Astrocyte of the hippocampus (primary cell): Measurements from ENCODE around the gene PRKCI.
"Not testable (repeated sequence)": the region's sequence is repeated elsewhere in the genome, so short reads cannot be mapped to it uniquely, and the experiment has no call there.

Experiments used
- DNase-seq: peaks from one replicate; pipeline ENCODE4 v3.0.0; 2011; ENCODE audit warnings: low read depth, low spot score

PRKCI gene

DNA sequence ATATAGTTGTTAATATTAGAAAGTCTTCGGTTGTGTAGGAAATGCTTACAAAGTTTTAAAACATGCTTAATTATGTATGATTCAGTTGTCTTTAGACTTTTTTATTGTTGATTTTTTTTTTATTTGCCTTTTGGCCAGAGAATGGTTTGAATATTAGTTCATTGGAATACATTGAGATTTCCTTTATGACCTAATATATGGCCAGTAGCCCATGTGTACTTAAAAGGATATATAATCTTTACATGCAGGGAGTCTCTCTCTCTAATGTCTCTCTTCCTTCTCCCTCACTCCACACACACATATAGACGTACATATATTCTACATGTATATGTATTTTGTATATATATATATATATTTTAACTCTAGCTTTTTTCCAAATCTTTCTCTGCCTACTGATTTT, 68.0 kb downstream of the PRKCI start:
- no peak for DNase-seq

DNA sequence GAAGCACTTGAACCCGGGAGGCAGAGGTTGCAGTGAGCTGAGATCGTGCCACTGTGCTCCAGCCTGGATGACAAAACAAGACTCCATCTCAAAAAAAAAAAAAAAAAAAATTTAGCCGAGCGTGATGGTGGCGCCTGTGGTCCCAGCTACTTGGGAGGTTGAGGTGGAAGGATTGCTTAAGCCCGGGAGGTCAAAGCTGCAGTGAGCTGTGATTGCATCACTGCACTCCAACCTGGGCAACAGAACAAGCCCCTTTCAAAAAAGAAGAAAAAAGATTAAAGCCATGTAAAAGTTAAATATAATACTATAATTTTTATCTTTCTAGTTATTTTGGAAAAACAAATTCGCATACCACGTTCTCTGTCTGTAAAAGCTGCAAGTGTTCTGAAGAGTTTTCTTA, 73.4 kb downstream of the PRKCI start:
- DNase-seq: no peak

DNA sequence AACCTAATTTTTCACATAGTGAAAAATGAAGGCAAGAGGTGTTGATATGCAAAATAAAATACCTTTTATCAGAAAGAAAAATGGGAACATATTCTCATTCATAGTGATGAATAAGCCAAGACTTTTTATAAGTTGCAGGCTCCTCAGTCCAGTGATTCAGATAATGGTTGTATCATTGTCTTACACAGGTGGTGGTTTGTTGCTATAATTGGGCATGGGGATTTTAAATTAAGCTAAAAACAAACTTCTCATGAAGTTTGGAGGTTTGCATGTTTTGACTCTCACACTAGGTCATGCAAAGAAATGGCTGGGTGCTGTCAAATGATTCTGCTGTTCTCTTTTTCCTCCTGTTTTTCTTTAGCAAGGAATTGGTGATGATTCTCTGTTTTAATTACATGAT, 74.5 kb downstream of the PRKCI start:
- DNase-seq: no peak

DNA sequence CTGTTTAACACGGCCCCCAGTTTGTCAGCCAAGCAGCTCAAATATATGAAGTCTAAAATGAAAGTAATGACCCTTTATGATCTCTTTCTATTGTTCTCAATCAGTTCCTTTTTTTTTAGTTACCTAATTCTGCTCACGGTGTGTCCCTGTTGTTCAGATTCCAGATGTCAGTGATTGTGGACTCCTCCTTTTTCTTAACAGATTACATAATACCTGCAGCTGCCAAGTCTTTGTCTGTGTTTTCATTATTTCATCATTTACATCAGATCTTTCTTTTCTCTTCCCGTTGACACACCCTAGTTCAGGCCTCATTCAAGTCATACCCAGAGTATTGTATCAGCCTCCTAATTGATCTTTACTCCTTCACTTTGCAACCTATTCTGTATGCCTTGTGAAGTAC, 79.2 kb downstream of the PRKCI start:
- DNase-seq: no peak

DNA sequence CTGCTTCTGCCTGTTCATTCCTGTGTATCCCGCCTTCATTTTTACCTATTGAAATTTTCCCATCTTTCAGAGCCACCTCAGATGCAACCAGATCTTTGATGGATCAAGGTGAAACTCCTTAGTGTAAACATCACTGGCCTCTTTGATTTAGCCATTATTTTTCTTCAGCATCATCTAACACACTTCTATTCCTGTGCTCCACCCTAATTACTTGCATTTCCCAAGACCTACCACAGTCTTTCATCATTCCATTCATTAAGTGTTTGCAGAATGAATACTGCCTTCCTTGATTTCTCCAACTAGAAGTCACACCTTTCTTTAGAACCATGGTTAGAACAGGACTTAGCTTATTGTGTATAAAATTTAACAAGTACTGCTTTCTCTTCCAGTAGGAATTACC, 79.8 kb downstream of the PRKCI start:
- no peak for DNase-seq

DNA sequence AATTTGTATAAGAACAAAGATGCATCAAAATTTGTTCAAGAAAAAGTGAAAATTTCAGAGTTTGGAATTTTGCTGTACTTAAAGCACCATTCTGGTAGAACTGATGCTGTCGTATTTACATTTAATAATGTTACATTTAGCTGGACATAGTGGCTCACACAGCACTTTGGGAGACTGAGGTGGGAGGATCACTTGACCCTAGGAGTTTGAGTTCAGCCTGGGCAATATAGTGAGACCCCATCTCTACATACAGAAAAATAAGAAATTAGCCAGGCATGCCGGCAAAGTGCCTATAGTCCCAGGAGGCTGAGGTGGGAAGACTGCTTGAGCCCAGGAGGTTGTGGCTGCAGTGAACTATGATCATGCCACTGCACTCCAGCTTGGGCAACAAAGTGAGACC, 83.8 kb downstream of the PRKCI start:
- DNase-seq: no peak

DNA sequence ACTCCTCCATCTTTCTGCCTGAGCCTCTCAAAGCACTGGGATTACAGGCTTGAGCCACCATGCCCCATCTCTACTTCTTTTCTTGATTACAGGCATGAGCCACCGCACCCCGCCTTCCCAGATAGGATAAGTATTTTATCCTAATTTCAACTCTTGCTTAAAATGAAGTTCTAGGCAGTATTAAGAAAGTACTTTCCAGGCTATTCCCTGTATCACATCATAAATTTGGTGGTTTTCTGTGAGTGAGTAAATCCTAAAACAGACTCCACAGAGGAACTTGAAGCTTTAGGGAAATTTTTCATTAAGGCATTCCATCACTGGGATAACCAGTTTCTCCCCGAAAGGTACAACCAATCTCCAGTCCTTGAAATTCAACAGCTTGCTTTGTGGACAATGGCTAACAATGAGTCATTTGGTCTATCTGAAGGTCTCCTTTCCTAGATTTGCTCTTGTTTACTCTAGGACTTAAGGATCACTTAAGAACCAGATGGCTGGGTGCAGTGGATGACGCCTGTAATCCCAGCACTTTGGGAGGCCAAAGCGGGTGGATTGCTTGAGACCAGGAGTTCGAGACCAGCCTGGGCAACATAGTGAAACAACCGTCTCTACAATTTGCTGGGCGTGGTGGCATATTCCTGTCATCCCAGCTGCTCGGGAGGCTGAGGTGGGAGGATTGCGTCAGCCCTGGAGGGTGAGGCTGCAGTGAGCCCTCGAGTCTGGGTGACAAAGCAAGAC, 85.6 kb downstream of the PRKCI start:
- peak; percentile 41 for DNase-seq

DNA sequence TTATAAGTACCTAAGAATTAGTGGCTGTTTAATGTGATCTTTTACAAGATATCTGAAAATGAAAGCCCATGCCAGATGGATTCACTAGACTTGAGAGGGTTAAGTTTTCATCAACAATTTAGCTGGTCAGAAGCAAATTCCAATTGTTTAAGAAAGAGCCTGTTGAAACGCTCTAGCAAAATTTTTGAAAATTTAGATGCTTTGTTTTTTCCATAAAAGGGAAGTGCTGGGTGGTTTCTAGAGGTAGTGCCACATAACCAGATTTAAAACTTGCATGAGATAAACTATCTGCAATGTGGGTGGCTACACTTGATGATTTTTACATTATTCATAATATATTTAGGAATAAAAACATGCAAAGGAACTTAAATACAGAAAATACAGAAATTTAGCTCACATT, 86.8 kb downstream of the PRKCI start:
- DNase-seq: no peak

DNA sequence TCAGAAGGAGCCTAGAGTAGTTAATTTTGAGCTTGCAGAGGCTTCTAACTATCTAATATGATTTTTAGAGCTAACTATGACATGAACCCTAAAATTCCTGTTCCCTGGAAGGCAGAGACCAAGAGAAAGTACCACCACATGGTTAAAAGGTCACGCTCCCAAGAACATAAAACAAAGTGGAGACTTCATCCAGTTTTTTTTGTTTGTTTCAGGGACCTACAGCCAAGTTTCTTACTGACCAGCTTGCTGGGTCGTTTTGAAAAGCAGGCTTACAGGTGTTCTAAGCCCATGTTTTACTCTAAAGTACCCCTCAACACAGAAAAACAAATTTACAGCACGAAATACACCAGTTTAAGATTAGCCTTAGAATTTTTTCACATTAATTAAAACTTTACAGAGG, 95.7 kb downstream of the PRKCI start:
- no peak for DNase-seq

DNA sequence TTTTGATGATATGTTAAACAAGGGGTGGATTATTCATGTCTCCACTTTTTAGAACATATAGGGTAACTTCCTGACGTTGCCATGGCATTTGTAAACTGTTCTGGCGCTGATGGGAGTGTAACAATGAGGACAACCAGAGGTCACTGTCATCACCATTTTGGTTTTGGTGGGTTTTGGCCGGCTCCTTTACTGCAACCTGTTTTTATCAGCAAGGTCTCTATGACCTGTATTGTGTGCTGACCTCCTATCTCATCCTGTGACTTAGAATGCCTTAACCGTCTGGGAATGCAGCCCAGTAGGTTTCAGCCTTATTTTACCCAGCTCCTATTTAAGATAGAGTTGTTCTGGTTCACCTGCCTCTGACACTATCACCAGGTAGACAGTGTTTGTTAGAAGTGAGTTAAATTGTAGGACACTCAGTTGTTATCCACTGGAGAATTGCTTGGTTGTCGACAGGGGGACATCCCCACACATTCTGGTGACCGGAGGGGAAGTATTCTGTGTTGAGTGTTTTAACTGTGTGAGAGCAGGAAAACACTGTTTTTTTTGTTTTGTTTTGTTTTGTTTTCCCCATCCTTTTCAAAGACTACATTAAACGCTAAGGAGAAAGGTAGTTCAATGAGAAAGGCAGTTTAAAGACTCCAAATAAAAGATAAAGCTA, 98.4 kb downstream of the PRKCI start:
- DNase-seq: no peak

DNA sequence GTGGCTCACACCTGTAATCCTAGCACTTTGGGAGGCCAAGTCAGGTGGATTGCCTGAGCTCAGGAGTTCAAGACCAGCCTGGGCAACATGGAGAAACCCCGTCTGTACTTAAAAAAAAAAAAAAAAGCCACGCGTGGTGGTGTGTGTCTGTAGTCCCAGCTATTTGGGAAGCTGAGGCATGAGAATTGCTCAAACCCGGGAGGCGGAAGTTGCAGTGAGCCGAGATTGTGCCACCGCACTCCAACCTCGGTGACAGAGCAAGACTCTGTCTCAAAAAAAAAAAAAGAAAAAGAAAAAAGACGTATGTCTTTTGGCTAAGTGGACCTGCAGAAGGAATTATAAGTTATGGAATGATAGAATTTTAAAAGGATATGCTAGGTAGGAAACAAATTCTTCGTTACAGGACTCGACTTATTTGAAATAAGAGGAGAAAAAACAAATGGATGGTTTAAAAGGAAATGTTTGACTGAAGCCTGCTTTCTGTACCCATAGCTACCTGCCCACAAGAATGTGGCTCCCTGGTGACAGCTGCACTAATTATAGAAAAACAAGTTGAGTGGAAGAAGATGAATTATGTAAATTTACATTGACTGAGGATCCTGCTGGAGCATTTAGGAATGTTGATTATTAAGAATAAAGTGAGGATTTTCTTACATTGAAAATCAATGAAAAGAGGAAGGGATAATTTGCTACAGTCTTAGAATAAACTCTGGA, 99.3 kb downstream of the PRKCI start:
- peak; percentile 75 for DNase-seq

DNA sequence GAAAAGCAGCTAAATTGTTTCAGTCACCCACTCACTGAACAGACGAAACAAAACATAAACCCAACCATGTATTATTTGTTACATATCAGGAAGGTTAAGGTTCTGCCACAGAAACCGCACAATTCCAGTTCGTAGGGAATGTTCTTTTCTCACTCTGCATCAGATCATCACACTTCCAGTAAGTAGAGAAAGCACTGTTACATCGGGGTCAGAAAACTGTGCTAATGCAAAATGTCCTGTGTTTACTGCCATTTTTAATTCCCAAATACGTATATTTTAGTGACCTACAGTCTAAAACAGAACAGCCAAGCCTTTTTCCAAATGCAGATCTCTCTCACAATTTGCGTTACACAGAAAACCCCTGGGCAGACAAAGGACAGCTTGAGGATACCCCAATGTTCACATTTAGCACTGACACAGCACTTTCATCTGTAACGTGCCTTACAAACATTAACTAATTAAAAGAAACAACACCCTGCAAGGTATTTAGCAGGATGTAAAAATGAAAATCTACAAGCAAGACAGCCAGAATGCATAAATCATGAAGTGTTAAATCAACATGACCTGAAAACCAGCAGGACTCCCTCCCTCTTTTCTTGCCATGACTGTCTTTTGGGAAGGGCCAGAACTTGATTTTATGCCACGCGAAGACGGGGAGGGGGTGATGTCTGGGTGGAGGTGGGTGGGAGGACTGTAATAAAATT, 100.5 kb downstream of the PRKCI start:
- peak; percentile 55 for DNase-seq

DNA sequence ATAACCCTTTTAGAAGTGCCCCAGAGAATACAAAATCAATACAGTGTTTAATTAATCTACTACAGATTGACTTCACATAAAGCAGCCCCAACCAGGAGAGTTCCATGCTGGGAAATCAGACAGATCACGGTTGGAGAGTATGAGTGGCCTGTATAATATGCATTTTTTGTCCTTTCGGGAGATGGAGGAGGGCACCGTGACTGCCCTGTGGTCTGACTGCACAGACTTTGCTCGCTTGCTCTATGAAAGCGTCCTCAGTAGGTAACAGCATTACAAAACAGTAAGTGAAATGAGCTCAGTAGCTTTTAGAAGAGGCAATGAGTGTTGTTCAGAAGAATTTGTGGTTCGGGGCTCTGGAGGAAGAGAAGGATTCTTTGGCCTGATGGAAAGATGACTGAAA, 101.1 kb downstream of the PRKCI start:
- DNase-seq: peak; percentile 71

DNA sequence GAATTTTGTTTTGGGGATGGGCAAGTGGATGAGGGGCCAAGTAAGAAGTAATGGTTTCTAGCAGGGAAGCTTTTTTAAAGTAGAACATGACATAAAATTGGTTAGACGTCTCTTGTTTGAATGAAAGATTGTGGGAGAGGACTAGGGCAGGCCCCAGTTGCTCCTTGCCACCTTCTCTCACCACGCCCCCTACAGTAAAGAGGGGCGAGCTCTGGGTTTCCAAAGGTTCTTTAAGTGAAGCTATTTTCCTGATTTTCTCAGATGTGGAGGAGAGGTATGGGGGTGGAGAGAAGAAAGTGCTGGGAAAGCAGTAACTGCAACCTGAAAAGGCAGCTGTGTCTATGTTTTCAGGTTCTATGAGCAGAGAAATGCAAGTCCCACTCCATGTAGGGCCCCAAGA, 102.7 kb downstream of the PRKCI start:
- no peak for DNase-seq

DNA sequence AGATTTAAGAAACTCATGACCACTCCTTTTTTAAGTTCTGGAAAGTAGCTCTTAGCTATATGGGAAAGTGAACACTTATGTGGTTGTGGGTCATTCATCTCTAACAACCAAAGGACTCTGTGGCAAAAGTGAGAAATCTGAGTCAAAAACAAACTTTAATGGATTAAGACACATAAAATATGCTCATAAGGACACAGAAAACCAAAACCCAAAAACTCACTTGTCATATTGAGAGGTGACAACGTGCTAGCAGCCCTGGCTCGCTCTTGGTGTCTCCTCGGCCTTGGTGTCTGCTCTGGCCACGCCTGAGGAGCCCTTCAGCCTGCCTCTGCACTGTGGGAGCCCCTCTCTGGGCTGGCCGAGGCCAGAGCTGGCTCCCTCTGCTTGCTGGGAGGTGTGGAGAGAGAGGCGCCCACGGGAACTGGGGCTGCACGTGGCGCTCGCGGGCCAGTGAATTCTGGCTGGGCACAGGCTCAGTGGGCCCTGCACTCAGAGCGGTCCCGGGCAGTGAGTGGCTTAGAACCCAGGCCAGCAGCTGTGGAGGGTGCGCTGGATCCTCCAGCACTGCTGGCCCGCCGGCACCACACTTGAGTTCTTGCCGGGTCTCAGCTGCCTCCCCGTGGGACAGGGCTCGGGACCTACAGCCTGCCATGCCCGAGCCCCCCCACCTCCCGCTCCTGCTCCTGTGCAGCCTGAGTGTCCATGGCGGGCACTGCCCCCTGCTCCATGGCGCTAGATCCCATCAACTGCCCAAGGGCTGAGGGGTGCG, 105.0 kb downstream of the PRKCI start:
- no peak for DNase-seq

DNA sequence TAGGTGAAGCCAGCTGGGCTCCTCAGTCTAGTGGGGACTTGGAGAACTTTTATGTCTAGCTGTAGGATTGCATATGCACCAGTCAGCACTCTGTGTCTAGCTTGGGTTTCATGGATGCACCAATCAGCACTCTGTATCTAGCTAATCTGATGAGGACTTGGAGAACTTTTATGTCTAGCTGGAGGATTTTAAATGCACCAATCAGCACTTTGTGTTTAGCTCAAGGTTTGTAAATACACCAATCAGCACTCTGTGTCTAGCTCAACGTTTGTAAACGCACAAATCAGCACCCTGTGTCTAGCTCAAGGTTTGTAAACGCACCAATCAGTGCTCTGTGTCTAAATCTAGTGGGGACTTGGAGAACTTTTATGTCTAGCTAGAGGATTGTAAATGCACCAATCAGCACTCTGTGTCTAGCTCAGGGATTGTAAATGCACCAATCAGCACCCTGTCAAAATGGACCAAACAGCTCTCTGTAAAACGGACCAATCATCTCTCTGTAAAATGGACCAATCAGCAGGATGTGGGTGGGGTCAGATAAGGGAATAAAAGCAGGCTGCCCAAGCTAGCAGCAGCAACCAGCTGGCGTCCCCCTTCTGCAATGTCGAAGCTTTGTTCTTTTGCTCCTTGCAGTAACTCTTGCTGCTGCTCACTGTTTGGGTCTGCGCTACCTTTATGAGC, 105.8 kb downstream of the PRKCI start:
- not testable (repeated sequence) for DNase-seq

DNA sequence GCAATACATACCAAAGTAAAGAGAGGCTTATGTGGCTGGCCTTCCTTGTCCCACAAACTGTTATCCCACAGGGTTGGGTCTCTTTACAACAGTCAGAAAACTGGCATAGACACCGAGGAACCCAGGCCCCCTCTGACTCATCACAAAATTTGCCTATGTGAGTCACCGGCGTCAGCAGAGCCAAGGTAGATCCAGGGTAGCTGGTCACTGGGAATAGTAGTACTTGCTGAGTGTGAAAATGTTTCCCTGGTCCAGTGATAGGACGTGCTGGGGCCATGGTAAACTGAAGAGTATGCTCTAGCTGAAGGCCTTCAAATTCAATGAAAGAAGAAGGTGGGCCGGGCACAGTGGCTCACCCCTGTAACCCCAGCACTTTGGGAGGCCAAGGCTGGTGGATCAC, 108.1 kb downstream of the PRKCI start:
- peak; percentile 85 for DNase-seq

DNA sequence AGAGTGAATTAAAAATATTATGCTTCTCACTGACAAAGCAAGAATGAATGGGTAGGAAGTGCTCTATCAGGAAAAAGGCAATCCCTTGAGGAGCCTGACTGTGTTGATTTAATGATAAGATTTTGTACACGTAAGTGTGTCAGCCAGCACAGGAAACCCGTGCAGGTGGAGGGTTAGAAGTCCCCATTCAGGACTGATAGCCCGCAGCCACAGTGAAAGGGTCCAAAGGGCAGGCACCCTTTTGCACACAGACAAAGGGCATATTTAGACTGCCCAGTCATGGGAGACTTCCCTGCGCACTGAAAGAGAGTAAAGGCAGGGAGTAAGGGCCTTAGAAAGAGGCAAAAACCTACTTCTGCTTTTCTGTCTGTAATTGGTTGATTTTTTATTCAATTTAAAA, 108.9 kb downstream of the PRKCI start:
- no peak for DNase-seq

DNA sequence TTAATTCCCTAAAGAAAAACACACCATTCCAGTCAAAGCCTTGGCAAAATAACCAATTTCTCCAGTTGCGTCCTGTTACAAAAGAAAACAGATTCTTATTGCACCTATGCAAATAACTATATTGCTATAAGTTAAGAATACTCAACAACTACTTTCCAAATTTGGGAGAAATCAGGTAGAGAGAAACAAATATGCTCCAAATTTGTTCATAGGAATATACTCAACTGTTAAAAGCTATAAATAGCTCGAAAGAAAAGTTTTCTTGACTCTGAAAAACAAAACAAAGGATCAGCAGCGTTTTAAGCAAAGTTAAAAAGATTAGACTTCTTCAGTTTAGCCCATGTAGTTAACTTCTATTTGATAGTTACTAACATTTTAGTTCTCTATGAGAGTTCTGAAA, 115.2 kb downstream of the PRKCI start:
- DNase-seq: no peak

DNA sequence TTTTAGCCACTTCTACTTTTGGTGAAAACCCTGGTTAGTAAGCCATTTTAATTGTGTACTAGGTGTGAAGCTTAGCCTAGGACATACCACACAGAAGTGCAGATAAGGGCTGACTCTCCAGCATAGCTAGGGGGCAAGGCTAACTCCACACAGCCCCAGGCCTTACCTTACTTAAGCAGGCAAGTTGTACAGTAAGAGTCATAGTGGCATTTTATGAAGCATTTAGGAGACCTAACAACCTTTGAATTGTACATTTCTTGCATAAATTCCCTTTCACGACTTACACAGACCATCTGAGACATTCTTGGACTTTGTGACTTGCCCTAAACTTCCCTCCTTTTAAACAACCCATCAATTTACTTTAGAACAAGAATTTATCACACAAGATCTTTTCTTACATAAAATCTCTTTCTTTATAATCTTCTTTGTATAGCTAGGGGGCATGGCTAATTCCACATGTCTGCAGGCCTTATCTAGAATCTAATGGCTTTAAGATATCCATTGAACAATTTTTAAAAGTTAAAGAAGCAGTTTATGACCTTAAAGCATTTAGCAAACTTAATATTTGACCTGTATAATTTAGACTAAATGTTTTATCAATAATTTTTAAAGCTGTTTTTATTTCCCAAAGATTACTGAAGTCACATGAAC, 116.6 kb downstream of the PRKCI start:
- DNase-seq: no peak
